HUES6 (cell line): Measurements from ENCODE around the gene AEBP2.
"Not testable (repeated sequence)": the region's sequence is repeated elsewhere in the genome, so short reads cannot be mapped to it uniquely, and the experiment has no call there.

Experiments used
- H3K27ac ChIP-seq: 2 replicates; pipeline ENCODE4 v1.7.0; 2013; ENCODE audit warnings: low read depth, mild to moderate bottlenecking, low read length, inconsistent platforms
- H3K27me3 ChIP-seq: 2 replicates; pipeline ENCODE4 v1.6.1; 2013; ENCODE audit warnings: low read length; ENCODE audit not compliant: control insufficient read depth, insufficient read depth
- H3K36me3 ChIP-seq: 2 replicates; pipeline ENCODE4 v1.6.1; 2013; ENCODE audit warnings: low read length; ENCODE audit not compliant: control insufficient read depth, insufficient read depth
- H3K4me1 ChIP-seq: 2 replicates; pipeline ENCODE4 v1.6.1; 2013; ENCODE audit warnings: low read length; ENCODE audit not compliant: control insufficient read depth, insufficient read depth
- H3K4me3 ChIP-seq: 2 replicates; pipeline ENCODE4 v1.5.1; 2013; ENCODE audit warnings: low read depth, low read length
- H3K9ac ChIP-seq: one replicate; pipeline ENCODE4 v1.6.1; 2013; ENCODE audit warnings: mild to moderate bottlenecking, low read length
- H3K9me3 ChIP-seq: 2 replicates; pipeline ENCODE4 v1.6.1; 2013; ENCODE audit warnings: low read depth, low read length; ENCODE audit not compliant: control insufficient read depth, insufficient read depth

AEBP2 gene

DNA sequence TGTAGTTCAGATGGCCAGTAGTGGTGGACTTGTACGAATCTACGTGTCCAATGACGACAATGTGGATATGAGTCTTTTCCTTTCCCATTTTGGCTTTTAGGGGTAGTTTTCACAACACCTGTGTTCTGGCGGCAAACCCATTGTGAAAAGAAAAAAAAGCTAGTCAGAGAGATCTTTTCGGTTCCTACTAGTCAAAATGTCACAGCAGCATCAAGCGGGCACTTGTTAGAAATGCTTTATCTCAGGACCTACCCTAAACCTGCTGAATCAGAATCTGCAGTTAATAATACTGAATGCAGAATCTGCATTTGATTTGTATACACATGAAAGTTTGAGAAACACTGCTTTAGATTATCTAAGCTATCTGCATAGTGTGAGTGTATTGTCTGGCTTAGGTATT lies 18.3 kb downstream of the AEBP2 start:
- Histone ChIP-seq H3K27ac (no peak overlapping the region), H3K4me1 (peaks cover 15% of the 10 kb centered on the region), H3K36me3 (peaks cover 32% of the 10 kb centered on the region), H3K4me3 (no peak overlapping the region), H3K9me3 (no peaks in the 10 kb centered on the region), H3K27me3 (no peaks in the 10 kb centered on the region), H3K9ac (no peak overlapping the region)

DNA sequence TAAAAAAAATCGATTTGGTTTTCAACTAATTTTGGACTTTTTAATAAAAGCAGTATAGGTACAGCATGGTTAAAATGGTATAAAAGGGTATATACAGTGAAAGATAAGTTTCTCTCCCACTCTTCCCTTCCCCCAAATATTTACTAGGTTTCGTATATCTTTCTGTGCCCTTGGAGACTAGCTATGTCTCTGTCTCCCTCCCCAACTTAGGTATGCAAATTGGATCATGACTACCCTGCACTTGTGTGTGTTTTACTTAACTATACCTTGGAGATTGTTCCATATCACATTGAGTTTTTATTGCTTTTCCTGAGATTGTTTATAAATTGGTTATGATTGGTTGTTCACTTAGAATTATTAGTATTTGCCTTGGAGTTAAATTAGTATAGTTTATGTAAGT lies 19.4 kb downstream of the AEBP2 start:
- Histone ChIP-seq H3K27me3 (no peaks in the 10 kb centered on the region), H3K27ac (no peak overlapping the region), H3K9me3 (no peaks in the 10 kb centered on the region), H3K4me3 (no peak overlapping the region), H3K4me1 (peaks cover 14% of the 10 kb centered on the region), H3K36me3 (peaks cover 39% of the 10 kb centered on the region), H3K9ac (no peak overlapping the region)

DNA sequence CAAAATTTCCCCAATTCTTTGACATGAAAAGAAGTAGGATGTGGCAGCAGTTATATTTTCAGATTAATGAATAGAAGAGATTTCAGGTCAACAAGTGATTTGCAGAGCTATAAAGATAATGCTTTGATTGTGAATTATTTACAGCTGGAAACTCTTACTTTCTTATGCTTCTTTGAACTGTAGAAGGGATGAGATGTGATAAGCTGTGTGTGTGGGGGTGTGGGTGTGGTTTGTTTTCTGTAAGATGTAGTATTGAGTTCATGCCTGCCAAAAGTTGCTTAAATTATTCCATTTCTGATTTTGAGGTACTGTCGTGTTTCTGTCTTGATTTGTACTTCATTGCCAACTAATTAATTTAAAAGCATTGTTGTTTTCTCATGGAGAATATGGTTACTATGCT lies 22.7 kb downstream of the AEBP2 start:
- no peaks in the 10 kb centered on the region for H3K9me3 ChIP-seq
- H3K4me1 ChIP-seq: peaks cover 9% of the 10 kb centered on the region; the same call in 1 of the 2 replicates
- no peak overlapping the region for H3K27ac ChIP-seq
- H3K4me3 ChIP-seq: no peak overlapping the region
- H3K9ac ChIP-seq: no peak overlapping the region
- peaks cover 43% of the 10 kb centered on the region for H3K36me3 ChIP-seq
- H3K27me3 ChIP-seq: no peaks in the 10 kb centered on the region

DNA sequence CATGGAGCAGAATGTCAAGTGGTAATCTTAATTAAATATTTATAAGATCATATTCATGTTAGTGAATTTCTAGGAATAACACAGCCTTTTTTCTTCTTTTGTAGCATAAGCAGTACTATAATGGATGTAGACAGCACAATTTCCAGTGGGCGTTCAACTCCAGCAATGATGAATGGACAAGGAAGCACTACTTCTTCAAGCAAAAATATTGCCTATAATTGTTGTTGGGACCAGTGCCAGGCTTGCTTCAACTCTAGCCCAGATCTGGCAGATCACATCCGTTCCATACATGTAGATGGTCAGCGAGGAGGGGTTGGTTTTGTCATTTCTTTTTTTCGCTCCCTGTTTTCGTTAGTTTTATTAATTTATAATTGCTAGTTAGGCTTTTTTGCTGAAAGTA lies 23.1 kb downstream of the AEBP2 start:
- Histone ChIP-seq H3K9ac (no peak overlapping the region), H3K4me3 (no peak overlapping the region), H3K27ac (no peak overlapping the region), H3K9me3 (no peaks in the 10 kb centered on the region), H3K36me3 (peaks cover 43% of the 10 kb centered on the region), H3K4me1 (peaks cover 5% of the 10 kb centered on the region; the same call in 1 of the 2 replicates), H3K27me3 (no peaks in the 10 kb centered on the region)

DNA sequence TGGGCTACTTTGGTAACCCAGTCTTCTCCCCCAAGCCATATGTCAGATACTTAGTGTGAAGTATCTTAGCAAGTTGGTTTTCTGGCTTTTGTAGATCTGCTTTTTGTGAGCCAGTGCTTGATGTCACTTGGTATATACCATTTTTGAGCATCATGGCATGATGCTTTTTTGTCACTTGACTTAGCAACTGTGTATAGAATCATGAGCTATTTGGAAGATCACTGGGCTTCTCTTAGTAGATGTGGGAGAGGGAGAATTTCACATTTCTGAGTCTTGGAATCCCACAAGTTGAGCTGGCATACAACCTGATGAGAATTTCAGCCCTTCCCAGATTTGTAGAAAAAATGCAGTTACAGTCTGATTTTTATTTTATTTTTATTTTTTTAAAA lies 24.9 kb downstream of the AEBP2 start:
- peaks cover 60% of the 10 kb centered on the region for H3K36me3 ChIP-seq
- no peak overlapping the region for H3K4me3 ChIP-seq
- H3K9me3 ChIP-seq: no peaks in the 10 kb centered on the region
- no peaks in the 10 kb centered on the region for H3K4me1 ChIP-seq
- no peak overlapping the region for H3K9ac ChIP-seq
- H3K27me3 ChIP-seq: no peaks in the 10 kb centered on the region
- H3K27ac ChIP-seq: no peak overlapping the region

DNA sequence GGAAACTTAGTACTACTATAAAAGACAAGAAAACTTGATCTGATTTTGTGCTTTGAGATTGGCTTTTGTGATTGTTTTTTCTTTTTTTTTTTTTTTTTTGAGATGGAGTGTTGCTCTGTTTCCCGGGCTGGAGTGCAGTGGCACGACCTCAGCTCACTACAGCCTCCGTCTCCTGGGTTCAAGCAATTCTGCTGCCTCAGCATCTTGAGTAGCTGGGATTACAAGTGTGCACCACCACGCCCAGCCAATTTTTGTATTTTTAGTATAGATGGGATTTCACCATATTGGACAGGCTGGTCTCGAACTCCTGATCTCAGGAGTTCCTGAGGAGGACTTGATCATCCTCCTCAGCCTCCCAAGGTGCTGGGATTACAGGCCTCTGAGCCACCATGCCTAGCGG lies 26.4 kb downstream of the AEBP2 start:
- H3K36me3 ChIP-seq: peaks cover 73% of the 10 kb centered on the region
- no peak overlapping the region for H3K4me3 ChIP-seq
- no peaks in the 10 kb centered on the region for H3K9me3 ChIP-seq
- H3K9ac ChIP-seq: no peak overlapping the region
- no peaks in the 10 kb centered on the region for H3K4me1 ChIP-seq
- no peaks in the 10 kb centered on the region for H3K27me3 ChIP-seq
- no peak overlapping the region for H3K27ac ChIP-seq

DNA sequence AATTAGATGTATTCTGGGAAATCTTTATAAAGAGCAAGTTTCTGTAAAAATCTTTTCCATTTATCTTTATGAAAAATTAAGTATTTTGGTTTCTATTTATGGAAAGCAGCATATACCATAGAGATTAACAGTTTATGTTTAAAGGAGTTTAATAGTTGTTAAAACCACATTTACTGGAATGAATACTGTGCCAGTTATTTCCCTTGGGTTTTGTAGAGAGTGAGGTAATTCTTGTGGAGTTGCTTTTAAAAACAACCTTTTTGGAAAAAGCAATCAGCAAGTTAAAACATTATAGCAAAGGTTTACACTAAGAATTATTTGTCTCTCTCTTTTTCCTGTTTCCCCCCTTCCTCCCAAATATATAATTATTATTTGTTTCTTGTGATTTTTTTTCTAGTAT lies 34.9 kb downstream of the AEBP2 start:
- no peaks in the 10 kb centered on the region for H3K27me3 ChIP-seq
- H3K27ac ChIP-seq: no peak overlapping the region
- no peaks in the 10 kb centered on the region for H3K4me1 ChIP-seq
- H3K9me3 ChIP-seq: no peaks in the 10 kb centered on the region
- no peak overlapping the region for H3K9ac ChIP-seq
- peaks cover 82% of the 10 kb centered on the region for H3K36me3 ChIP-seq
- no peak overlapping the region for H3K4me3 ChIP-seq

DNA sequence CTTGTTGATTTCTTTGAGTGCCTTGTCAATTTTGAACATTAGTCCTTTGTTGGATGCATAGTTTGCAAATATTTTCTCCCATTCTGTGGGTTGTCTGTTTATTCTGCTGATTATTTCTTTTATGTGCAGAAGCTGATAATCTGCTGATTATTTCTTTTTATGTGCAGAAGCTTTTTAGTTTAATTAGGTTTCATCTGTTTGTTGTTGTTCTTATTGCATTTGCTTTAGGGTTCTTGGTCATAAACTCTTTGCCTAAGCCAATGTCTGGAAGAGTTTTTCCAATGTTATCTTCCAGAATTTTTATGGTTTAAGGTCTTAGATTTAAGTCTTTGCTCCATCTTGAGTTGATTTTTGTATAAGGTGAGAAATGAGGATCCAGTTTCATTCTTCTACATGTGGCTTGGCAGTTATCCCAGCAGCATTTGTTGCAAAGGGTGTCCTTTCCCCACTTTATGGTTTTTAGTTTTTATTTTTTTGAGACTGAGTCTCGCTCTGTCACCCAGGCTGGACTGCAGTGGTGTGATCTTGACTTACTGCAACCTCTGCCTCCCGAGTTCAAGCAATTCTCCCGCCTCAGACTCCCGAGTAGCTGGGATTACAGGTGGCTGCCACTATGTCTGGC lies 36.7 kb downstream of the AEBP2 start:
- peaks cover 78% of the 10 kb centered on the region for H3K36me3 ChIP-seq
- not testable (repeated sequence) for H3K9ac ChIP-seq, H3K27ac ChIP-seq, H3K4me3 ChIP-seq, H3K27me3 ChIP-seq, H3K4me1 ChIP-seq, H3K9me3 ChIP-seq

DNA sequence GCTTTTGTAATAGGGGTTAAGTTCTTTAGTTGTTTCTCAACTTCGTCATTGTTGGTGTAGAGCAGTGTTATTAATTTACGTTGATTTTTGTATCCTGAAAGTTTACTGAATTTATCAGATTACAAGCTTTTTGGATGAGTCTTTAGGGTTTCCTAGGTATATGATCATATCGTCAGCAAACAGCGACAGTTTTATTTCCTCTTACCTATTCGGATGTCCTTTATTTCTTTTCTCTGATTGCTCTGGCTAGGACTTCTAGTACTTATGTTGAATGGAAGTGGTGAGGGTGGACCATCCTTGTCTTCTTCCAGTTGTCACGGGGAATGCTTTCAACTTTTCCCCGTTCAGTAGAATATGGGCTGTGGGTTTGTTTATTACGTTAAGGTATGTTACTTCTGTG lies 37.8 kb downstream of the AEBP2 start:
- no peaks in the 10 kb centered on the region for H3K27me3 ChIP-seq
- no peak overlapping the region for H3K27ac ChIP-seq
- peaks cover 6% of the 10 kb centered on the region for H3K4me1 ChIP-seq
- H3K4me3 ChIP-seq: no peak overlapping the region
- H3K9me3 ChIP-seq: no peaks in the 10 kb centered on the region
- H3K9ac ChIP-seq: no peak overlapping the region
- H3K36me3 ChIP-seq: peaks cover 71% of the 10 kb centered on the region

DNA sequence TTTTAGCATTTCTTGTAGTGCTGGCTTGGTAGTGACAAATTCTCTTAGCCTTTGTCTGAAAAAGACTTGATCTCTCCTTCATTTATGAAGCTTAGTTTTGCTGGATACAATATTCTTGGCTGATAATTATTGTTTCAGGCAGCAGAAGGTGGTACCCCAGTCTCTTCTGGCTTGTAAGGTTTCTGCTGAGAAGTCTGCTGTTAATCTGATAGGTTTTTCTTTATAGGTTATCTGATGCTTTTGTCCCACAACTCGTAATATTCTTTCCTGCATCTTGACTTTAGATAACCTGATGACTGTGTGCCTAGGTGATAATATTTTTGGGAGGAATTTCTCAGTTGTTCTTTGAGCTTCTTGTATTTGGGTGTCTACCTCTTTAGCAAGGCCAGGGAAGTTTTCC lies 41.2 kb downstream of the AEBP2 start:
- H3K9ac ChIP-seq: no peak overlapping the region
- H3K27ac ChIP-seq: no peak overlapping the region
- no peaks in the 10 kb centered on the region for H3K27me3 ChIP-seq
- peaks cover 19% of the 10 kb centered on the region for H3K4me1 ChIP-seq
- no peak overlapping the region for H3K4me3 ChIP-seq
- no peaks in the 10 kb centered on the region for H3K9me3 ChIP-seq
- peaks cover 54% of the 10 kb centered on the region for H3K36me3 ChIP-seq

DNA sequence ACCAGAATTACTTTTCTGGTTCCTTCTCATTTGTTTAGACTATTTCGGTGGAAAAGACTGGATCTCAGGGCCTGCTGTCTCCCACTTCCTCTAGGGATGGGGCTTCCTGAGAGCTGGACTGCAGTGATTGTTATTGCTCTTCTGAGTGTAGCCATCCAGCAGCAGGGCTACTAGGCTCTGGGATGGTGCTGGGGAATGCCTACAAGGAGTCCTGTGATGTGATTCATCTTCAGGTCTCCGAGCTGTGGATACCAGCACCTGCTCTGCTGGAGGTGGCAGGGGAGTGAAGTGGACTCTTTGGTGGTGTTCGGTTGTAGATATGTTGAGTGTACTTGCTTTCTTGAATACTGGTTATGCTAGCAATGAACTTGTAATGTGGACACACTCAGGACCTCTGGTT lies 42.7 kb downstream of the AEBP2 start:
- H3K4me1 ChIP-seq: peaks cover 19% of the 10 kb centered on the region

More for the DNA sequence above, 42.7 kb downstream of the AEBP2 start:
- no peak overlapping the region for H3K4me3 ChIP-seq
- no peaks in the 10 kb centered on the region for H3K27me3 ChIP-seq
- no peak overlapping the region for H3K27ac ChIP-seq
- H3K36me3 ChIP-seq: peaks cover 52% of the 10 kb centered on the region
- no peaks in the 10 kb centered on the region for H3K9me3 ChIP-seq
- no peak overlapping the region for H3K9ac ChIP-seq
